Body of pancreas (tissue), 4 donors: ENCODE data around the gene TEX54. TPM values are rescaled to one million over a fixed set of nuclear protein-coding genes. Genes with fewer than 3 reads are reported as not detected.
"Not testable (repeated sequence)": the region's sequence is repeated elsewhere in the genome, so short reads cannot be mapped to it uniquely, and the experiment has no call there.

ENCODE experiments used
- ATAC-seq: fragments of 150-250 bp; one replicate; pipeline ENCODE4 v1.9.1; 2016
- DNase-seq, 4 donors: peaks; one replicate each; pipeline ENCODE4 v3.0.0-alpha.2; 2019
- H3K27ac ChIP-seq, 4 donors: fragments of 200-600 bp; sonication (generic); 1 replicate in 3 of 4; 2 replicates in 1 of 4; pipeline versions ENCODE4 v1.5.1 to v1.6.1; 2016 to 2019; ENCODE audit warnings: mild to moderate bottlenecking in 1 of 4, mixed read lengths in 1 of 4, moderate library complexity in 1 of 4
- H3K27me3 ChIP-seq, 2 donors: fragments of 200-600 bp; sonication (generic); one replicate each; pipeline ENCODE4 v1.6.0; 2016; ENCODE audit warnings: mild to moderate bottlenecking in 1 of 2
- H3K36me3 ChIP-seq, 2 donors: fragments of 200-600 bp; sonication (generic); replicated peaks in 1 of 2; 2 replicates each; pipeline ENCODE4 v1.5.1; 2016; ENCODE audit warnings: low read depth in 2 of 2; ENCODE audit not compliant: insufficient read depth in 1 of 2
- H3K4me1 ChIP-seq: fragments of 200-600 bp; sonication (generic); one replicate; pipeline ENCODE4 v1.6.0; 2016
- H3K4me3 ChIP-seq, 2 donors: fragments of 200-600 bp; sonication (generic); 1 replicate in 1 of 2; 2 replicates in 1 of 2; pipeline ENCODE4 v1.5.1; 2016 to 2019
- H3K9me3 ChIP-seq, 3 donors: fragments of 200-600 bp; sonication (generic); 1 replicate in 2 of 3; 2 replicates in 1 of 3; pipeline ENCODE4 v1.5.1; 2016
- CTCF ChIP-seq, 7 experiments: fragments of 450-650 bp in 4 of 7; fragments of 200-600 bp in 3 of 7; sonication (generic) in 3 of 7; IDR thresholded peaks; one replicate each; pipeline ENCODE4 v1.5.1; 2016 to 2019; ENCODE audit warnings: antibody characterized with exemption in 7 of 7
- POLR2A ChIP-seq, 3 donors: fragments of 450-650 bp; IDR thresholded peaks; one replicate each; pipeline ENCODE4 v1.6.1; 2016; ENCODE audit warnings: antibody characterized with exemption in 3 of 3, mild to moderate bottlenecking in 2 of 3
- WGBS, 2 donors: methylation state at CpG; one replicate each; pipeline ENCODE4 v1.1.5; 2017; 5-methylcytosine and 5-hydroxymethylcytosine counted together
- intact Hi-C: fragments of 100-400 bp; cut with DNase I; formaldehyde crosslinking; loops from one replicate; pipeline ENCODE4 v1.15.1; 2023
- total RNA-seq, 2 donors: library from RNA; depleted of rRNA; stranded (reverse); fragments of >200 nt; gene quantifications; one replicate each; pipeline ENCODE4 v1.1.0, GENCODE V29; 2016

Gene TEX54
- total RNA-seq, 2 donors from 2014 or later, result not detected

DNA sequence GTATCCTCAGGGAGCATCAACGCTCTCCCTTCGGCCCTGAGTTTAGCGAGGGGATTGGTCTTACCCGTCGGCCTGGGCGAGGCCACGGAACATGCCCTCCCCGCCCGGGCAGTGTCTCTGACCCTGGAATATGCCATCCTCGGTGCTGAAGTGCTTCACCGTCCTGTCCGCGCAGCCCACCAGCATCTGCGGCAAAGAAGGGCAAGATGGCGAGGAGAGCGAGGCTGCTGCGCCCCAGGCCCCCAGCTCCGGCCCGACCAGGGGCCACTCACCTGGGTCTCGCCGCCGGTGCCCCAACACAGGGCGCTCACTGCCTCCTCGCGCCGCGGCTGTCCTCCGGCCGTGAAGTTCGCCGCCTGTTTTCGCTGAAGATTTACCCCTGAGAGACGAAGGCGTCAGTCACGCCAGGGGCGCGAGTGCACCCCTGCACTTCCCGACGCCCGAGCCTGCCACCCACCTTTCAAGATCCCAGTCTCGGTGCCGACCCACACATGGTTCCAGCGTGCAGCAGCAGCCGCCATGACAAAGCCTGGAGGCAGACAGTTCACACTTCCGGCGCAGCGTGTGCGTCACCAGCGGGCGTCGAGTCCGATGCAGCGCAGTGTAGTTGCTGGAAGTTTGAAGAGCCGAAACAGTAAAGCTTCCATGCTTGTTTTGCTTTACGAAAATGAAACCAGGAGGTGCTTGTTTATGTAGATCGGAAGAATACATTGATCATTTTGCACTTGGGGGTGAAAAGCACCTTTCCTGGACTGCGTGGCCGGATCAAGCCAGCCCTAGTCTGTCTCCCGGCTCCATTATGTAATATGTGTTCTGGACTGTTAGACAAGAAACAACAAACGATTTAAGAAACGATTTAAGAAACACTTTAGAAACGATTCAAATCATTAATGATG is 6.7 kb upstream of the TEX54 start, which contains the start of gene WDR74:
Gene WDR74 (minus strand): TSS at position 541 of the 896 bp plus-strand sequence. CDS start 20 bp downstream, at position 521.
- WGBS, 2 donors, result 0 to 1% methylated on average over 19 to 62 of the region's 62 CpGs
- H3K4me3 ChIP-seq, result peak within 1 kb of the TSS; percentile 67 to 95
- intact Hi-C loops, result no loop called here
- peak within 1 kb of the TSS; percentile 76 to 98 (median 96) for H3K27ac ChIP-seq
- TF ChIP-seq POLR2A (IDR thresholded peaks at IDR 0.05) (peak; percentile 65 to 83 (median 75)), CTCF (IDR thresholded peaks at IDR 0.05) (peak in 1 of 7 experiments; percentile 6)
- ATAC-seq, result peak; percentile 70
- peaks cover 35% of the 10 kb centered on the region for H3K4me1 ChIP-seq
- H3K9me3 ChIP-seq, result no peaks in the 10 kb centered on the region
- peak; percentile 90 to 95 (median 92) for DNase-seq
- no peaks in the 10 kb centered on the region for H3K27me3 ChIP-seq
- peaks cover 0 to 11% of the 10 kb centered on the region in 2 donors for H3K36me3 ChIP-seq

- intact Hi-C loops, result no loop called here
- Histone ChIP-seq H3K4me3 (no peak overlapping the region), H3K4me1 (peaks cover 39% of the 10 kb centered on the region), H3K36me3 (peaks cover 0 to 12% of the 10 kb centered on the region in 2 donors), H3K27ac (no peak overlapping the region), H3K9me3 (no peaks in the 10 kb centered on the region), H3K27me3 (no peaks in the 10 kb centered on the region)
- WGBS, 2 donors, result 72 to 78% methylated on average over 7 to 8 of the region's 8 CpGs
- TF ChIP-seq CTCF (IDR thresholded peaks at IDR 0.05) (no peak), POLR2A (IDR thresholded peaks at IDR 0.05) (no peak)
- DNase-seq (no peak), ATAC-seq (no peak)
These were observed 2.7 kb upstream of the TEX54 start for GRCh38 chr11:62835336-62835735.

DNA sequence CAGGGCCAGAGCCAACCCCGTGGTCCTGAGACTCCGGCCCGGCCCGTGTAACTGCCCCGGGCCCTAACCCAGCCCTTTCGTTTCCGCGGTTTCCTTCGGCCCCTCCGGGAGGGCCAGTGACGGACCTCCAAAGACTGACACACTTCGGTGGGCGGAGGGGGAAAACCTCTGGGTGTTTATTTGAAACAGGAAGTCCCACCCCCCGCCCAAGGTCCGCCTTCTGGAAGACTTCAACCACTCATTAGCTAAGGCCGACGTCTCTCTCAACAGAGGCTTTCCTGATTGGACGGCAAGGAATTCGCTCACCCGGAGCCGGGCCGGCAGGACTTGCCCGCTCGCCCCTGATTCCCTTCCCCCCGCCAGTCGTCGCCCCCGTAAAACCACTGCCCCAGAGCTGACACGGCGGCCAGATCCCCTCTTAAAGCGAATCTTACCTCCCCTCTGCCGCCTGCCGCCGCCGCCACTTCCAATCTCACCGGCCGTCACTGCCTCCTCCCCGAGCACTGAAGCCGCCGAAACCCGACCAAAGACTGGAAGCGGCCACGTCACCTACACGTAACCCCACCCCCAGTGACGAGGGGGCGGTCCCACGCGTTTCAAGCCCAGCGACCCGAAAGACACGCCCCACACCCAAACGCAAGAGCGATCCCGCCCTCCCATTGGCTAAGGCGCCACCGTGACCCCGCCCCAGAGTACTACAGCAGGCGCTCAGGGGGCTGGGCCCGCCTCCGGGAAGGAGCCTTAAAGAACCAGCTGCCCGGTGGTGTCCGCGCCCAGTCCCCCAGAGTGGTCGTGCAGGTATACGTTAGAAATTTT is 913 bp downstream of the TEX54 start, which contains the start of gene STX5:
Gene STX5 (minus strand): TSS at position 532 of the 816 bp plus-strand sequence. CDS start 808 bp downstream, outside the sequence.
- peak within 1 kb of the TSS; percentile 69 to 73 for H3K4me3 ChIP-seq
- no peaks in the 10 kb centered on the region for H3K9me3 ChIP-seq
- peaks cover 0 to 16% of the 10 kb centered on the region in 2 donors for H3K36me3 ChIP-seq
- DNase-seq, result peak; percentile 100
- peak; percentile 97 for ATAC-seq
- intact Hi-C loops, result no loop called here
- no peaks in the 10 kb centered on the region for H3K27me3 ChIP-seq
- peak within 1 kb of the TSS; percentile 95 to 99 (median 99) for H3K27ac ChIP-seq
- no peak for TF ChIP-seq CTCF (IDR thresholded peaks at IDR 0.05)
- peak; percentile 85 to 97 (median 97) for TF ChIP-seq POLR2A (IDR thresholded peaks at IDR 0.05)
- WGBS, 2 donors, result 0 to 1% methylated on average over 6 to 64 of the region's 65 CpGs
- peaks cover 36% of the 10 kb centered on the region for H3K4me1 ChIP-seq

GRCh38 chr11:62830904-62831519 is 1.6 kb downstream of the TEX54 start:
- DNase-seq, result peak in 2 of 4 donors; percentile 17 to 19
- ATAC-seq, result no peak
- WGBS, 2 donors, result 0% methylated on average over 2 to 33 of the region's 33 CpGs
- Histone ChIP-seq H3K4me1 (peaks cover 36% of the 10 kb centered on the region), H3K36me3 (peaks cover 0 to 18% of the 10 kb centered on the region in 2 donors), H3K4me3 (peak overlapping the region; percentile 69 to 73), H3K27me3 (no peaks in the 10 kb centered on the region), H3K27ac (peak overlapping the region; percentile 95 to 99 (median 99)), H3K9me3 (no peaks in the 10 kb centered on the region)
- intact Hi-C loops, result no loop called here
- TF ChIP-seq POLR2A (IDR thresholded peaks at IDR 0.05) (no peak), CTCF (IDR thresholded peaks at IDR 0.05) (no peak)

- H3K36me3 ChIP-seq, result peaks cover 20 to 34% of the 10 kb centered on the region in 2 donors
- intact Hi-C loops, H3K27me3 ChIP-seq, DNase-seq, ATAC-seq, H3K27ac ChIP-seq, H3K4me3 ChIP-seq, H3K9me3 ChIP-seq: not testable (repeated sequence)
- 91 to 98% methylated on average over 8 of the region's 8 CpGs for WGBS, 2 donors
- peaks cover 26% of the 10 kb centered on the region for H3K4me1 ChIP-seq
These were observed 4.5 kb downstream of the TEX54 start for GRCh38 chr11:62828130-62828529.
